Hepatocyte (in vitro differentiated cells): ENCODE results near the gene MMP20. TPM values are rescaled to one million over a fixed set of nuclear protein-coding genes. Genes with fewer than 3 reads are reported as not detected.

Experiments used
- polyA plus RNA-seq: library from polyadenylated mRNA; unstranded; fragments of >200 nt; fragmentation: Nextera tagmentation; extraction: Ambion mirVana; gene quantifications from 2 replicates; pipeline ENCODE4 v1.2.1, GENCODE V29; 2016
- total RNA-seq: library from RNA; depleted of rRNA; stranded (reverse); fragments of >200 nt; gene quantifications from 2 replicates; pipeline ENCODE4 v1.2.3, GENCODE V29; 2014

MMP20 gene
- total and polyA plus RNA-seq, 2 experiments from 2014 or later: not detected

Other genes starting within 250 kb of the MMP20 start
- gene TMEM123, start 172.6 kb downstream of the MMP20 start, total RNA-seq: 179 and 182 TPM in 2 replicates
- gene TMEM123, start 172.6 kb downstream of the MMP20 start, polyA plus RNA-seq: 101 and 122 TPM in 2 replicates
- 1.9 and 5.0 TPM in 2 replicates for gene MMP7, start 94.6 kb downstream of the MMP20 start, total RNA-seq
- gene MMP7, start 94.6 kb downstream of the MMP20 start, polyA plus RNA-seq: 2.8 and 3.4 TPM in 2 replicates
- not detected in 2 replicates for gene MMP27, start 80.4 kb upstream of the MMP20 start, total RNA-seq
- gene MMP27, start 80.4 kb upstream of the MMP20 start, polyA plus RNA-seq: not detected in 2 replicates
- 0.37 TPM in 1 of 2 replicates, not detected in the other for gene MMP8, start 99.6 kb upstream of the MMP20 start, total RNA-seq
- gene MMP8, start 99.6 kb upstream of the MMP20 start, polyA plus RNA-seq: not detected in 2 replicates
- 1.2 and 2.3 TPM in 2 replicates for gene MMP10, start 155.3 kb upstream of the MMP20 start, total RNA-seq
- 1.5 TPM in 2 replicates for gene MMP10, start 155.3 kb upstream of the MMP20 start, polyA plus RNA-seq
- 24.6 and 30.2 TPM in 2 replicates for gene MMP1, start 172.8 kb upstream of the MMP20 start, total RNA-seq
- gene MMP1, start 172.8 kb upstream of the MMP20 start, polyA plus RNA-seq: 8.4 and 10.1 TPM in 2 replicates
- gene MMP3, start 218.3 kb upstream of the MMP20 start, total RNA-seq: 0.97 and 2.8 TPM in 2 replicates
- gene MMP3, start 218.3 kb upstream of the MMP20 start, polyA plus RNA-seq: 0.61 and 0.93 TPM in 2 replicates
- 0.57 and 0.96 TPM in 2 replicates for gene MMP12, start 249.7 kb upstream of the MMP20 start, total RNA-seq
- 0.16 and 0.60 TPM in 2 replicates for gene MMP12, start 249.7 kb upstream of the MMP20 start, polyA plus RNA-seq